Fibroblast of lung (primary cell): ENCODE data around the gene SNAI3.

Experiments used
- CTCF ChIP-seq, 2 donors: IDR thresholded peaks in 1 of 2; conservative IDR thresholded peaks in 1 of 2; 1 replicate in 1 of 2; 2 replicates in 1 of 2; pipeline ENCODE4 v1.5.1; 2011 to 2012; ENCODE audit warnings: low read length in 2 of 2, control low read depth in 1 of 2, inconsistent platforms in 1 of 2, low read depth in 1 of 2, mild to moderate bottlenecking in 1 of 2
- EZH2 ChIP-seq: IDR thresholded peaks from 2 replicates; pipeline ENCODE4 v1.5.1; 2012; ENCODE audit warnings: low read length, control low read depth, mild to moderate bottlenecking; ENCODE audit errors: missing control alignments

GRCh38 chr16:88655053-88655732 is 31.1 kb downstream of the SNAI3 start:
- TF ChIP-seq CTCF (conservative IDR thresholded peaks at IDR 0.05 in 1 of 2, IDR thresholded peaks at IDR 0.05 in 1 of 2; ENCODE audit: low read depth in 1 of 2, low read length in 2 of 2) (no peak), EZH2 (no peak)
